HL-60 (cell line): ENCODE measurements around the gene GLA.

Source experiments
- POLR2AphosphoS5 ChIP-seq: IDR thresholded peaks from 2 replicates; pipeline ENCODE4 v1.6.1; 2012; ENCODE audit warnings: low read depth
- TF ChIP-seq, protein P1 (sequence below): IDR thresholded peaks from one replicate; pipeline ENCODE4 v1.5.1; 2011; ENCODE audit warnings: low read length, control low read depth, inconsistent platforms; ENCODE audit not compliant: insufficient read depth

DNA sequence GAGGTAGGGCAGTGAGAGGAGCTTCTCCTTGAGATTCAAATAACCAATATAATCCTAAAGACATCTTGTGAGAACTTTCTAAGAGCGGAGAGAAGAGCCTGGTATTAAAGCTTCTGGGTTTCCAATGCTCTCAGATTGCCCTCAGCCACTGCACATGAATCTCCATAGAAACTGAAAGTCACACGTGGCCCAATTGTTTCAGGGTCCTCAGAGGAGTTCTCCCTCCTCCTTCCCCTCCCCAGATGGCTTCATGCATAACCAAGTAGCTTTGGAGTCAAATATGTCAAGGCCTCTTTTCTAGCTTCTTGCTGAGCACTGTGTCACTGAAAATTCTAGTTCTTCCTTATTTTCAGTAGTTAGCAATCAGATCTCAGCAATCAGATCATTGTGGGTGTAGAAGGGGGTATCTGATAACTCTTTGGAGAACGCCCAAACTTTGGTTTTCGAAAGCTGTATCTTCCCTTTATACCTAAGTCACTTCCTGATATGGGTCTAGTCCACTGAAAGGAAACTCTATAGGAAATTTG is 24.0 kb downstream of the GLA start:
- no peak for TF ChIP-seq POLR2AphosphoS5
- TF ChIP-seq, protein P1, sequence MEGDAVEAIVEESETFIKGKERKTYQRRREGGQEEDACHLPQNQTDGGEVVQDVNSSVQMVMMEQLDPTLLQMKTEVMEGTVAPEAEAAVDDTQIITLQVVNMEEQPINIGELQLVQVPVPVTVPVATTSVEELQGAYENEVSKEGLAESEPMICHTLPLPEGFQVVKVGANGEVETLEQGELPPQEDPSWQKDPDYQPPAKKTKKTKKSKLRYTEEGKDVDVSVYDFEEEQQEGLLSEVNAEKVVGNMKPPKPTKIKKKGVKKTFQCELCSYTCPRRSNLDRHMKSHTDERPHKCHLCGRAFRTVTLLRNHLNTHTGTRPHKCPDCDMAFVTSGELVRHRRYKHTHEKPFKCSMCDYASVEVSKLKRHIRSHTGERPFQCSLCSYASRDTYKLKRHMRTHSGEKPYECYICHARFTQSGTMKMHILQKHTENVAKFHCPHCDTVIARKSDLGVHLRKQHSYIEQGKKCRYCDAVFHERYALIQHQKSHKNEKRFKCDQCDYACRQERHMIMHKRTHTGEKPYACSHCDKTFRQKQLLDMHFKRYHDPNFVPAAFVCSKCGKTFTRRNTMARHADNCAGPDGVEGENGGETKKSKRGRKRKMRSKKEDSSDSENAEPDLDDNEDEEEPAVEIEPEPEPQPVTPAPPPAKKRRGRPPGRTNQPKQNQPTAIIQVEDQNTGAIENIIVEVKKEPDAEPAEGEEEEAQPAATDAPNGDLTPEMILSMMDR: no peak
